Measurements from ENCODE around the gene KIF1C.

The KIF1C gene

DNA sequence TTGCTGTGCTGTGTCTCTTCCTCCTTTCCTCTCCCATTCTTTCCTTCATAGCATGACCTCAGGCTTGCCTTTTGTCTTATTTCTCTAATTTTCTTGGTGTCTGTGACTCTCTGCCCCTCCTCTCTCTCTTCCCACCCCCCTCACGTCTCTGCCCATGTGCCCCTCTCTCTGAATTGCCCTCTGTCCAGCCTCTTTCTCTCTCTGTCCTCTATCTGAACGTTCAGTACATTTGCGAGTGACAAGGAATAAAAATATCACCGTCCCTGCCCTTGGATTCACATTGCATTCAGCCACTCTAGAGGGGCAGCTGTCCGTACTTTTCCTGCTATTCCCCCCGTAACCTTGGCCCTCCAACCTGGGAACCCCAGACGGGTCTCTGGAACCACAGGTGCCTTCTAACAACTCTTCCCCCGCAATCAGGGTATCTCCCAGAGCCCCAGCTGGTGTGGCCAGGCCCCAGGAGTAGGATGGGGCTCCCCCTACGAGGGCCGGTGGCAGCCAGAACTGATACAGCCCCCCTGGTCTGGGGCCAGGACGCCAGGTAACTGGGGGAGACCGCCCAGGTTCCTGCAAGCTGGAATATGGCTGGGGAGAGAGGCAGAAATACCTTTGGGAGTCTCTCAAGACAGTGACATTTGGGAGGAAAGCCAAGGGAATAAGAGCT, 1.8 kb downstream of the KIF1C start:
- no peaks in the 10 kb centered on the region for H3K27me3 ChIP-seq (ENCODE audit: control insufficient read depth in 2 of 2, insufficient read depth in 2 of 2, low read length in 2 of 2)
- H3K4me3 ChIP-seq (ENCODE audit: low read length in 2 of 2): peak overlapping the region; percentile 93 to 98
- H3K4me1 ChIP-seq (ENCODE audit: control insufficient read depth in 2 of 2, insufficient read depth in 2 of 2, low read length in 2 of 2): peaks cover 22 to 25% of the 10 kb centered on the region in 2 donors
- peaks cover 35 to 36% of the 10 kb centered on the region in 2 donors for H3K36me3 ChIP-seq (ENCODE audit: control insufficient read depth in 2 of 2, insufficient read depth in 2 of 2, low read length in 2 of 2)
- peak overlapping the region; percentile 85 to 87 for H3K27ac ChIP-seq (ENCODE audit: low read depth in 2 of 2, low read length in 2 of 2)
- H3K9ac ChIP-seq (ENCODE audit: low read depth in 1 of 2, low read length in 2 of 2): peak overlapping the region; percentile 90
- no peaks in the 10 kb centered on the region for H3K9me3 ChIP-seq (ENCODE audit: control insufficient read depth in 2 of 2, low read length in 2 of 2)

DNA sequence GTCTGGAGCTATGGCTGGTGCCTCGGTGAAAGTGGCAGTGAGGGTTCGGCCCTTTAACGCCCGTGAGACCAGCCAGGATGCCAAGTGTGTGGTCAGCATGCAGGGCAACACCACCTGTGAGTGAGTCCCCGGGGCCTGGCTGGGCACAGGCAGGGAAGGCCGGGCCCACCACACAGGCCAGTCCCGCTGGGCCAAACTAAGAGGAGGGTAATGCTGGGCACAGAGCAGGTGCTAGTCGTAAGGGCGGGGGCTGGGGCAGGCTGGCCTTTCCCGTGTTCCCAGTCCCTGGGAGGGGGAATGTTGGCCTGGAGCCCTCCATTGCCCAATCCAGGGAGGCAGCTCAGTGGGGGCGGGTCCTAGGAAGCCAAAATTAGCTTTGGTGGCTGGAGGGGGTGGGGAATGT, 2.5 kb downstream of the KIF1C start:
- no peaks in the 10 kb centered on the region for H3K9me3 ChIP-seq (ENCODE audit: control insufficient read depth in 2 of 2, low read length in 2 of 2)
- no peak overlapping the region for H3K9ac ChIP-seq (ENCODE audit: low read depth in 1 of 2, low read length in 2 of 2)
- H3K4me1 ChIP-seq (ENCODE audit: control insufficient read depth in 2 of 2, insufficient read depth in 2 of 2, low read length in 2 of 2): peaks cover 22 to 25% of the 10 kb centered on the region in 2 donors
- H3K27me3 ChIP-seq (ENCODE audit: control insufficient read depth in 2 of 2, insufficient read depth in 2 of 2, low read length in 2 of 2): no peaks in the 10 kb centered on the region
- no peak overlapping the region for H3K27ac ChIP-seq (ENCODE audit: low read depth in 2 of 2, low read length in 2 of 2)
- peaks cover 42 to 43% of the 10 kb centered on the region in 2 donors for H3K36me3 ChIP-seq (ENCODE audit: control insufficient read depth in 2 of 2, insufficient read depth in 2 of 2, low read length in 2 of 2)
- no peak overlapping the region for H3K4me3 ChIP-seq (ENCODE audit: low read length in 2 of 2)

DNA sequence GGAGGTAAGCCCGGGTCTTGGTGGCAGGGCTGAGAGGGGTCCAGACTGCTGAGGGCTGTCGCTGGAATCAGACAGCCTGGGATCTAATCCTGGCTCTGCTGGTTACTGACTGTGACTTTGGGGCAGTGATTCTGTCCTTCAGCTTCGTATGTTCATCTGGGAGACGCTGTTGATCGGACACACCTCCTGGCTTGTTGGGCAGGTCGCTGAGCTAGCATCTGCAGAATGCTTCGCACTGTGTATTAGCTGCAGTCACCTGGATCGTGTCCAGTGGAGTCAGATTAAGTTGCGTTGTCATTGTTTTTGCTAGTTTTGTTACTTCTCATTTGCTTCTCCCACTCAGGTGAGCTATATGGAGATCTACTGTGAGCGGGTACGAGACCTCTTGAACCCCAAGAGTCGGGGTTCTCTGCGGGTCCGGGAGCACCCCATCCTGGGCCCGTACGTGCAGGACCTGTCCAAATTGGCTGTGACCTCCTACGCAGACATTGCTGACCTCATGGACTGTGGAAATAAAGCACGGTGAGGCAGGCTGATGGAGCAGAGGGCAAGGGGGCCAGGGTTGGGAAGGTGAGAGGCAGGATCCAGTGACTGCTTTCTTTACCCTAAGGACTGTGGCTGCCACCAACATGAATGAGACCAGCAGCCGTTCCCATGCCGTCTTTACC, 4.5 kb downstream of the KIF1C start:
- Histone ChIP-seq H3K27me3 (ENCODE audit: control insufficient read depth in 2 of 2, insufficient read depth in 2 of 2, low read length in 2 of 2) (no peaks in the 10 kb centered on the region), H3K9me3 (ENCODE audit: control insufficient read depth in 2 of 2, low read length in 2 of 2) (no peaks in the 10 kb centered on the region), H3K4me3 (ENCODE audit: low read length in 2 of 2) (no peak overlapping the region), H3K27ac (ENCODE audit: low read depth in 2 of 2, low read length in 2 of 2) (no peak overlapping the region), H3K4me1 (ENCODE audit: control insufficient read depth in 2 of 2, insufficient read depth in 2 of 2, low read length in 2 of 2) (peaks cover 17 to 19% of the 10 kb centered on the region in 2 donors), H3K9ac (ENCODE audit: low read depth in 1 of 2, low read length in 2 of 2) (no peak overlapping the region), H3K36me3 (ENCODE audit: control insufficient read depth in 2 of 2, insufficient read depth in 2 of 2, low read length in 2 of 2) (peaks cover 54 to 55% of the 10 kb centered on the region in 2 donors)

DNA sequence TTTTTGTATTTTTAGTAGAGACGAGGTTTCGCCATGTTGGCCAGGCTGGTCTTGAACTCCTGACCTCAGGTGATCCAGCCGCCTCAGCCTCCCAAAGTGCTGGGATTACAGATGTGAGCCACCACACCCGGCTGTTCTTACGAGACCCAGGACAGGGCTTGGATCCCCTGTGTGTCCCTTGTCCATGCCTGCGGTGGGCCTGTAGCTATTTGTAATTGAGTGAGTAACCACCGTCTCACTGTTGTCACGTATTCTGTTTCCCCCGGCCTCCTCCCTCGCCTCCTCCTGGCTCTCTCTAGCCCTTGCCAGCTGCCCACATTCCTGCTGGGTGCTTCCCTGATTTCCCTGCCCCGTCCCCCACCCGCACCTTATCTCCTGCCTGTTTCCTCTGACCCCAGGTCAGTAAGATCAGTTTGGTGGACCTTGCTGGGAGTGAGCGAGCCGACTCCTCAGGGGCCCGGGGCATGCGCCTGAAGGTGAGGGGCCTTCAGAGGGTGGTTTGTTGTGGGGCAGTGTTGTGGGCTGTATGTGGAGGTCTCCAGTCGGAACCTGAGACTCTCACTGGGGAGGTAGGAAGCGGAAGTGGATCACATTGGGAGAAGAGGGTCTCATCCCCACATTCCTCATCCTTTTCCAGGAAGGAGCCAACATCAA, 5.6 kb downstream of the KIF1C start:
- Histone ChIP-seq H3K4me1 (ENCODE audit: control insufficient read depth in 2 of 2, insufficient read depth in 2 of 2, low read length in 2 of 2) (peaks cover 17 to 19% of the 10 kb centered on the region in 2 donors), H3K27me3 (ENCODE audit: control insufficient read depth in 2 of 2, insufficient read depth in 2 of 2, low read length in 2 of 2) (no peaks in the 10 kb centered on the region), H3K36me3 (ENCODE audit: control insufficient read depth in 2 of 2, insufficient read depth in 2 of 2, low read length in 2 of 2) (peaks cover 65 to 66% of the 10 kb centered on the region in 2 donors), H3K9ac (ENCODE audit: low read depth in 1 of 2, low read length in 2 of 2) (no peak overlapping the region), H3K27ac (ENCODE audit: low read depth in 2 of 2, low read length in 2 of 2) (no peak overlapping the region), H3K4me3 (ENCODE audit: low read length in 2 of 2) (no peak overlapping the region), H3K9me3 (ENCODE audit: control insufficient read depth in 2 of 2, low read length in 2 of 2) (no peaks in the 10 kb centered on the region)

DNA sequence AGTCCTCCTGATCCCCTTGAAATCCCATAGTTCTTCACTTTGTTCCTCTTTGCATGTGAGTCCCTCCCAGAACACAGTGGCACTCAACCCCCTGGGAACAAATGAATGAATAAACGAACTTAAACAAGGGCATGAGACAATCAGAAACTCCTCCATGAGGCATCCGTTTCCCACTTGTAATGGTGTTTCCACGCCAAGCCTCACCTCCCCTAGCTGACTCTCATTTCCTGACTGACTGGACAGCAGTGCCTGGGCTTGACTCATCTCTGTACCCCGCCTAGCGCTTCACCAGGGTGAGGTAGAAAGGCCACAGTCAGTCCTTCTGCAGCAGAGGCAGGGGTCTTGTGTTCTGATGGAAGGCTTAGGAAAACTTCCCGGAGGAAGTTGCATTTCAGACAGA, 14.2 kb downstream of the KIF1C start:
- H3K27ac ChIP-seq (ENCODE audit: low read depth in 2 of 2, low read length in 2 of 2): no peak overlapping the region
- H3K9ac ChIP-seq (ENCODE audit: low read depth in 1 of 2, low read length in 2 of 2): no peak overlapping the region
- peaks cover 57 to 59% of the 10 kb centered on the region in 2 donors for H3K36me3 ChIP-seq (ENCODE audit: control insufficient read depth in 2 of 2, insufficient read depth in 2 of 2, low read length in 2 of 2)

DNA sequence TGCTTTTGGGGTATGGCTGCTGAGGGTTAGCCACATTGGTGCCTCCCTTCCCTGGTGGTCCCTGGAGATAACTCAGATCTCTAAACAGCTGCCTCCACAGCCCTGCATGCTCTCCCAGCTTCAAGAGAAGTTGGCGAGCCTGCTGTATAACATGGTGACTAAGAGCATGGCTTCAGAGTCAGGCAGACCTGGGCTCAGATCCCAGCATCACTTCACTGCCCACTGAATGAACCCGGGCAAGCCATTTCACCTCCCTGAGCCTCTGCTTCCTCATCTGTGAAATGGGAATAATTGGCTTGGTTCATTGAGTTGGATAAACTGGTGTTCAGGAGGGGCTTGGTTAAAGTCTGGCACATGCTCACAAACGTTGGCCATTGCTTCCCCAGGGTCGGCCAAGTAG, 16.6 kb downstream of the KIF1C start:
- Histone ChIP-seq H3K36me3 (ENCODE audit: control insufficient read depth in 2 of 2, insufficient read depth in 2 of 2, low read length in 2 of 2) (peaks cover 43 to 50% of the 10 kb centered on the region in 2 donors), H3K9ac (ENCODE audit: low read depth in 1 of 2, low read length in 2 of 2) (no peak overlapping the region), H3K27me3 (ENCODE audit: control insufficient read depth in 2 of 2, insufficient read depth in 2 of 2, low read length in 2 of 2) (no peaks in the 10 kb centered on the region), H3K9me3 (ENCODE audit: control insufficient read depth in 2 of 2, low read length in 2 of 2) (no peaks in the 10 kb centered on the region), H3K4me3 (ENCODE audit: low read length in 2 of 2) (no peak overlapping the region), H3K27ac (ENCODE audit: low read depth in 2 of 2, low read length in 2 of 2) (no peak overlapping the region), H3K4me1 (ENCODE audit: control insufficient read depth in 2 of 2, insufficient read depth in 2 of 2, low read length in 2 of 2) (no peaks in the 10 kb centered on the region)

More for the DNA sequence above, 14.2 kb downstream of the KIF1C start:
- Histone ChIP-seq H3K4me3 (ENCODE audit: low read length in 2 of 2) (no peak overlapping the region), H3K9me3 (ENCODE audit: control insufficient read depth in 2 of 2, low read length in 2 of 2) (no peaks in the 10 kb centered on the region), H3K4me1 (ENCODE audit: control insufficient read depth in 2 of 2, insufficient read depth in 2 of 2, low read length in 2 of 2) (no peaks in the 10 kb centered on the region), H3K27me3 (ENCODE audit: control insufficient read depth in 2 of 2, insufficient read depth in 2 of 2, low read length in 2 of 2) (no peaks in the 10 kb centered on the region)

DNA sequence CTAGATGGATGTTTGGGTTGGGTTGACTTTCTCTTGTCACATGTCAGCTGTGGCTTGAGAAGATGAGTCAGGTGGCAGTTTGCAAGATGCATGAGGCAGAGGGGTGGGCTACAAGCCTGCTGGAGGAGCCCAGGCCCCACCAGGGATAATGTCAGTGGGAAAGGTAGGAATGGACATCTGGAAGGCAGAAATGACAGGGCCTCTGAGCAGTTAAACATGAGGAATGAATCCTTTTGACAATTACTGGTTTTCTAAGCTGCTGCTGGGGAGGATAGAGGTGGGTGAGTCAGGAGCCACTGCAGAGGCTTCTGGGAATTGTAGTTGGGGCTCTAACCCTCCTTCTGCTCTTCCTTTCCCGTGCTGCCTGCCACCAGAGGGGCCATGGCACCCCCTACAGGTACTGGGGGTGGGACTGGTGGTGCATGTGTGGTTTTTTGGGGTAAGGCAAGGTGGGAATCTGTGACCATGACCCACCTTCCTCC, 21.8 kb downstream of the KIF1C start:
- Histone ChIP-seq H3K36me3 (ENCODE audit: control insufficient read depth in 2 of 2, insufficient read depth in 2 of 2, low read length in 2 of 2) (peaks cover 30 to 60% of the 10 kb centered on the region in 2 donors), H3K4me3 (ENCODE audit: low read length in 2 of 2) (no peak overlapping the region), H3K27ac (ENCODE audit: low read depth in 2 of 2, low read length in 2 of 2) (no peak overlapping the region)

DNA sequence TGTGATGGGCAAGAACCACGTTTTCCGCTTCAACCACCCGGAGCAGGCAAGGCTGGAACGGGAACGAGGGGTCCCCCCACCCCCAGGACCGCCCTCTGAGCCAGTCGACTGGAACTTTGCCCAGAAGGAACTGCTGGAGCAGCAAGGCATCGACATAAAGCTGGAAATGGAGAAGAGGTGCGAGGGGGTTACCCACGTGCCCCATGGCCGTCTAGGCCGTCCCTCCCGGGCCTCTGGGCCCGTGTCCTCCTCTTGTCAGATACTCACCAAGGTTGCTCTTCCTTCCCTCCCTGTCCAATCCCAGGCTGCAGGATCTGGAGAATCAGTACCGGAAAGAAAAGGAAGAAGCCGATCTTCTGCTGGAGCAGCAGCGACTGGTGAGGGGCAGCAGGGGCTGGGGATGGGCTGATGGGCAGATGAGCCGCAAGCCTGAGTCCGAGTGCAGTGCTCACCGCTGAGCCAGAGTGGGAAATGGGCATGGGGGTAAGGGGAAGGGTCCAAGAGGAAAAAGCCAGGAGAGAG, 22.8 kb downstream of the KIF1C start:
- no peaks in the 10 kb centered on the region for H3K27me3 ChIP-seq (ENCODE audit: control insufficient read depth in 2 of 2, insufficient read depth in 2 of 2, low read length in 2 of 2)
- peaks cover 25 to 53% of the 10 kb centered on the region in 2 donors for H3K36me3 ChIP-seq (ENCODE audit: control insufficient read depth in 2 of 2, insufficient read depth in 2 of 2, low read length in 2 of 2)
- no peaks in the 10 kb centered on the region for H3K9me3 ChIP-seq (ENCODE audit: control insufficient read depth in 2 of 2, low read length in 2 of 2)
- no peak overlapping the region for H3K4me3 ChIP-seq (ENCODE audit: low read length in 2 of 2)
- no peak overlapping the region for H3K27ac ChIP-seq (ENCODE audit: low read depth in 2 of 2, low read length in 2 of 2)
- no peaks in the 10 kb centered on the region for H3K4me1 ChIP-seq (ENCODE audit: control insufficient read depth in 2 of 2, insufficient read depth in 2 of 2, low read length in 2 of 2)
- H3K9ac ChIP-seq (ENCODE audit: low read depth in 1 of 2, low read length in 2 of 2): no peak overlapping the region

More for the DNA sequence above, 21.8 kb downstream of the KIF1C start:
- no peaks in the 10 kb centered on the region for H3K27me3 ChIP-seq (ENCODE audit: control insufficient read depth in 2 of 2, insufficient read depth in 2 of 2, low read length in 2 of 2)
- no peaks in the 10 kb centered on the region for H3K9me3 ChIP-seq (ENCODE audit: control insufficient read depth in 2 of 2, low read length in 2 of 2)
- H3K9ac ChIP-seq (ENCODE audit: low read depth in 1 of 2, low read length in 2 of 2): no peak overlapping the region
- no peaks in the 10 kb centered on the region for H3K4me1 ChIP-seq (ENCODE audit: control insufficient read depth in 2 of 2, insufficient read depth in 2 of 2, low read length in 2 of 2)

DNA sequence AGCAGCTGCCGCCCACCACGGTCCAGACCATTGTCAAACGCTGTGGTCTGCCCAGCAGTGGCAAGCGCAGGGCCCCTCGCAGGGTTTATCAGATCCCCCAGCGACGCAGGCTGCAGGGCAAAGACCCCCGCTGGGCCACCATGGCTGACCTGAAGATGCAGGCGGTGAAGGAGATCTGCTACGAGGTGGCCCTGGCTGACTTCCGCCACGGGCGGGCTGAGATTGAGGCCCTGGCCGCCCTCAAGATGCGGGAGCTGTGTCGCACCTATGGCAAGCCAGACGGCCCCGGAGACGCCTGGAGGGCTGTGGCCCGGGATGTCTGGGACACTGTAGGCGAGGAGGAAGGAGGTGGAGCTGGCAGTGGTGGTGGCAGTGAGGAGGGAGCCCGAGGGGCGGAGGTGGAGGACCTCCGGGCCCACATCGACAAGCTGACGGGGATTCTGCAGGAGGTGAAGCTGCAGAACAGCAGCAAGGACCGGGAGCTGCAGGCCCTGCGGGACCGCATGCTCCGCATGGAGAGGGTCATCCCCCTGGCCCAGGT, 24.5 kb downstream of the KIF1C start:
- H3K9ac ChIP-seq (ENCODE audit: low read depth in 1 of 2, low read length in 2 of 2): no peak overlapping the region
- H3K4me1 ChIP-seq (ENCODE audit: control insufficient read depth in 2 of 2, insufficient read depth in 2 of 2, low read length in 2 of 2): no peaks in the 10 kb centered on the region
- H3K36me3 ChIP-seq (ENCODE audit: control insufficient read depth in 2 of 2, insufficient read depth in 2 of 2, low read length in 2 of 2): peaks cover 22 to 50% of the 10 kb centered on the region in 2 donors
- no peak overlapping the region for H3K27ac ChIP-seq (ENCODE audit: low read depth in 2 of 2, low read length in 2 of 2)
- no peaks in the 10 kb centered on the region for H3K9me3 ChIP-seq (ENCODE audit: control insufficient read depth in 2 of 2, low read length in 2 of 2)
- no peaks in the 10 kb centered on the region for H3K27me3 ChIP-seq (ENCODE audit: control insufficient read depth in 2 of 2, insufficient read depth in 2 of 2, low read length in 2 of 2)
- no peak overlapping the region for H3K4me3 ChIP-seq (ENCODE audit: low read length in 2 of 2)
